Measurements from ENCODE around the gene SMCP.

The SMCP gene

GRCh38 chr1:152886758-152887409 is 8.8 kb downstream of the SMCP start:
- no peak for DNase-seq

DNA sequence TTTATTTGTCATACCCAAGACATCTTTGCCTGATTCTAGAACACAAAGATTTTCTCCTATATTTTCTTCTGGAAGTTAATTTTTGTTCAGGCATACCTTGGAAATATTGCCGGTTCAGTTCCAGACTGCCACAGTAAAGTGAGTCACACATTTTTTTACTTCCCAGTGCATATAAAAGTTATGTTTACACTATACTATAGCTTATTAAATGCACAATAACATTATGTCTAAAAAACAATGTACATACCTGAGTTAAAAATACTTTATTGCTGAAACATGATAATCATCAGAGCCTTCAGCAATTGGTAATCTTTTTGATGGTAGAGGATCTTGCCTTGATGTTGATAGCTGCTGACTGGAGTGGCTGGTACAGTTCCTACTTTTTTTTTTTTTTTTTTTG is 10.0 kb downstream of the SMCP start:
- DNase-seq = no peak

DNA sequence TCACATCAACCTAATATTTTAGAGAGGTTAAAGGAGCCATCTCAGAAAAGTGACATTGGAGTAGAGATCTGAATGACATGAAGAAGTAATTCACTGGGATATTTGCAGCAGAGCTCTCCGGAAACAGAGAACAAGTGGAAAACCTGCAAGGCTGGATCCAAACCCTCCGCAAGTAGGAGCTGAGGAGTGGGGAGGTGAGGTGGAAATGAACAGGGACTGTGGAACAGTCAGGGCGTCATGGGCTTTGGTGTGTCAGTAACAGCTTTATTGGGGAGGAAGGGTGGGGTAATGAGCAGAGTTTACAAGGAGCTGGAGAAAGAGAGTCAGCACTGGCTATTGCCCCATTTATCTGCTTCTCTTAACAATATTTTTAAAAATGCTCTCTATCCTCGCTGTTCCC is 20.9 kb downstream of the SMCP start:
- no peak for DNase-seq

DNA sequence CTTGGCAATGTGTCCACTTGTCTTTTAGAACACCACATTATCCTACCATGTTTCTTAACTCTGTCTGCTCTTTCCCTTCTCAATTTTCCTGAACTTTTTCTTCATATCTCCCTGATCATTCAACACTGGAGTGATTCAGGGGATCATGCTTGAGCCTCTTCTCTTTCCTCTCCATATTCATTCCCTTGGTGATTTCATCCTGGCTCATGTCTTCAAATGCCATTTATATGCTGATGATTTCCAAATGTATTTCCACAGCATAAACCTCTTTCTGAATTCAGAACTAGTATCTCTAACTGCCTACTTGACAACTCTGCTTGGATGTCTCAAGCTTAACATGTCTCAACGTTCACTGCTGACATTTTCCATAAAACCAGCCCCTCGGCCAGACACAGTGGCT is 21.8 kb downstream of the SMCP start:
- DNase-seq = no peak

DNA sequence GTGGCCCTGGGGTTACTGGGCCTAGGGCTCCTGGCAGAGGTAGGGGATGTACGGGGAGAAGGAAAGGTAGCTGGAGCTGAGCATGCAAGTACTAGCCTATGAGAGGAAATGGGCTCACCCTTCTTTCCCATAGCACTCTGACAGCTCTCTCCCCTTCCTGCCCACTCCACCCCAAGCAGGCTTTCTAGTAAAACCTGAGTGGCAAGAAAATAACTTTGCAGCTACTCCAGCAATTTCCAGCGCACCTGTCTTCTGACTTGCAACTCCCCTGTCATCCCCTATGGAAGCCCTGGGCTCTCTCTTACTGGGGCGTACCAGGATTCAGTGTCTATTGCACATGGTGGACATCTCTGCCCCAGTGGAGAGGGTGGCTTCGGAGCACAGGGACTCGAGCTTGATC is 23.5 kb downstream of the SMCP start:
- DNase-seq = no peak

DNA sequence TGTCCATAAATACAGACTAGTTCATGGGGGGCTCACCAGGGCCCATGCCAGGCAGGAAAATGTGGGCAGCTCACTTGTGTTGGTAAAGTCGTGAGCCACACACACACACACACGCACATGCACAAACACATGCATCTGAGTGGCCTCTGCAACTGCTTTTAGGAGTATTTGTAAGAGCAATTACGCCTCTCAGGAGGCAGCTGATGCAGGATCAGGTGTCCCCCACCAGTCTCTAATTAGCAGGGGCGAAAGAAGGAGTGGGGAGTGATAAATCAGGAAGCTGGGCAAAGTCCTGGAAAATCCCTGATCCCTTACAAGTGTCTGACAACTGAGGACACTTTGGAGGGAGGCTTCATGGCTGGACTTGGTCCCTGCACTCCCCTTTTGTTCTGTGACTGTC is 24.5 kb downstream of the SMCP start:
- no peak for DNase-seq

DNA sequence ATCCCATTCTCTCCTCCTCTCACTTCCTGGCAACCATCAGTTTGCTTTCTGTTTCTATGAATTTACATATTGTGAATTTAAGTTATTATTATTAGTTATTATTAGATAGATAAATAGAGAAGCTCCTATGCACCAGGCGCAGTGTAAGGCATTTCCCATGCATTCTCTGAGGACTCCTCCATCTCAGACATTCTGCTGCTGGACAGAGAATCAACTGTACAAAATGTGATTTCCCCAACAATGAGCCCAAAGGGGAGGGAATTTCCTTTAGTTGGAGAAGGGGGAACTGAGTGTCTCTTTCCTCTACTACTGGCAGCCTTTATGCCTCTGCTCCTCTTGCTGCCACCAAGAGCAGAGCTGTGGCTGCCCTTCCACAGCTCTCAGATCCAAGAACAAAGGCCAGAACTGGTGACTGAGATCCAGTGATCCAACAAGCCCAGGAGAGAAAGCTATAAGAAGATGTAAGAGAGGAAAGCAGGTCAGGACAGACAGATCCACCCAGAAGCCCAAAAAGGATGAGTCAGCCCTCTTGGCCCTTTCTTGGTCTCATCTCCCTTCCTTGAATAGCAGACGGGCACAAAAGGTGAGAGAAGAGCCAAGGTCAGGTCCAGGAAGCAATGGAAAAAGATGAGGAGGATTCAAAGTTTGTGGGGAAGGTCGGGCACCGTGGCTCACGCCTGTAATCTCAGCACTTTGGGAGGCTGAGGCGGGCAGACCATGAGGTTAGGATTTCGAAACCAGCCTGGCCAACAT is 26.7 kb downstream of the SMCP start:
- DNase-seq = no peak

DNA sequence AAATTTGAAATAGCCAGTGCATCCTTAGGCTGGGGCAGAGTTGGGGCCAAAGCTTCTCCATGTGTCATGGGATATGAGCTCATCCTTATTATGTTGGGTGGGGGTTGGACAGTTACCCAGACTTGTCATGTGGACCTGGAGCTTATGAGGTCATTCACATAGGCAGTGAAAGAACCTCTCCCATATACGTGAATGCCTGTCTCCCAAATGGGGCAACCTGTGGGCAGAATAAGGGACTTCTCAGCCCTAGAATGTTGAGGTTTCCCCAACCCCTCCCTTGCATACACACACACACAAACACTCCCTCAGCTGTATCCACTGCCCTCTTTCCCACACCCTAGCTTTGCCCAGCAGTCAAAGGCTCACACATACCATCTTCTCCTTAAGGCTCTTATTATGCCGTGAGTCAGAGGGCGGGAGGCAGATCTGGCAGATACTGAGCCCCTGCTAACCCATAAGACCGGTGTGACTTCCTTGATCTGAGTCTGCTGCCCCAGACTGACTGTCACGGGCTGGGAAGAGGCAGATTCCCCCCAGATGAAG is 28.0 kb downstream of the SMCP start:
- DNase-seq = no peak

- no peak for DNase-seq
Observed at GRCh38 chr1:152907686-152908601, 29.8 kb downstream of the SMCP start, which contains the start of gene IVL. Gene IVL, plus strand, starts transcription at chr1:152908546. Its CDS starts 1,252 bp downstream, at chr1:152909798.

- no peak for DNase-seq
Observed at GRCh38 chr1:152909206-152909605, 31.1 kb downstream of the SMCP start.

GRCh38 chr1:152912471-152912870 is 34.3 kb downstream of the SMCP start:
- DNase-seq = no peak

- no peak for DNase-seq
Observed at GRCh38 chr1:152912900-152913299, 34.8 kb downstream of the SMCP start.

- no peak for DNase-seq
Observed at GRCh38 chr1:152917794-152918193, 39.7 kb downstream of the SMCP start.

DNA sequence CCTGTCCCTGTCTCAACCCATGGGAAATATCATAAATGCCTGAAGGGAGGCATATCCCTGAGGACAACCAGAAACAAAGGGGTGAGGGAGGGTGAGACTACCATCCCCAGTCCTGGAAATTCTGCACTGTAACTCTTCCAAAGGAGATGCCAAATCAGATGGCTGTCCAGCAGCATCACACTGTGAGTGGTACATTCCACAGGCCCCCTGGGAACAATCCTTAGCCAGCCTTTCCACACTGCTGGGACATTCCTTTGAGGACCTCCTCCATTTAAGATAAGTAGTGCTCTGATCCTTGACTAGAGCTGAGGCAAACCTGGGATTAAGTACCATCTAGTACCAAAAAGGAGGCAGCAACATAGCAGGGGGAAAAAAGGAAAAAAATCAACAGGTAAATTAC is 40.9 kb downstream of the SMCP start:
- no peak for DNase-seq

DNA sequence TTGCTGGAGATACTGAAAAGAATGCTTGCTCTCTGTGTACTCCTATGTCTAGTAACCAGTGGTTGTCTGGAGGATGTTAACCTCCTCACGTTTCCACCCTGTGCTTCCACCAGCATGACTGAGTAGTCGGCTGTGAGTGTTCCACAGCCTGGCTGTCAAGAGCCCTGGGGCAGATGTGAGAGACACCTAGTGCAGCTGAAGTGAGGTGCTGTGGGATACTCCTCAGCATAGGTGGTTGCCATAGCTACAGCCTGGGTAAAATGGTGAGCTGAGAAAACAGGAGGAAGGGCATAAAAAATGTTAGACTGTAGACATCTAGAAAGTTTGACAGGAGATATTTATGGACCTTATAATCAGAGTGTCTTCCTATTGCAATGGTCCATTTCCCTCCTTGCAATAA is 46.1 kb downstream of the SMCP start:
- no peak for DNase-seq

DNA sequence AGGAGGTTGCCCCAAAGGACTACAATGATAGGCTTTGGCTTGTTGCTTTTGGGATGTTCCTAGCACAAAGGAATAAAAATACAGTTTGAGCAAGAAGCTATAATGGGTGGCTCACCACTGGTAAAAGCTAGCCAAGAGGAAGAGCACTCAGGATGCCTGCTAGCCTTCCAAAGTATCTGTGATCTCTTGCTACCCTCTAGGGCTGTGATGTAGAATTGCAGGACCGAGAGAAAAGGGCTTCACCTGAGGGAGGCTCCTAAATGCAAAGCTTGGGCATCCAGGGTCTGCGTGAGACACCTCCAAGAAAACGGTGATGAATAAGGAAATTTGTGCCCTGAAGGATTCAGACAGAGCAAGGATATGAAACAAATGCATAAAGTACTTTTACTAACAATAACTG is 48.0 kb downstream of the SMCP start:
- DNase-seq = no peak

GRCh38 chr1:152928671-152929070 is 50.5 kb downstream of the SMCP start:
- no peak for DNase-seq

- DNase-seq = no peak
Observed at GRCh38 chr1:152932170-152932811, 54.2 kb downstream of the SMCP start.

DNA sequence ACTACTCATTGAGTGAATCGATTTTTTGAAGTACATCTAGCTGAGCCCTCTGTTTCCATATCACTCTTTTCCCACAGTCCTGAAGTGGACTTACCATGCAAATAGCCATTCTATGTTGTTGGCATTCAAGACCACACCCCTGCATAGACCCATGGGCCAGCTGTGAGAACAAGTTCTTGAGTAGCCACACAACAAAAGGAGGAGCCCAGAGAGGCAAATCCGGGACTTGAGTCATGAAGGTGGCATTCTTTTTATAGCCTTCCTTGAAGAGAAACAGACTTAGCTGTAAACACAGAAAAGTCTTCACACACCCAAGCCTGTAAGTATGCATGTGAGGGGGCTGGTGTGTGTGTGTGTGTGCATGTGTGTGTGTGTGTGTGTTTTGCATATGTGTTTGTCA is 55.1 kb downstream of the SMCP start:
- no peak for DNase-seq

Measured in effector CD4-positive, alpha-beta T cell (primary cell).